ENCODE results near the gene OXNAD1.

The OXNAD1 gene

DNA sequence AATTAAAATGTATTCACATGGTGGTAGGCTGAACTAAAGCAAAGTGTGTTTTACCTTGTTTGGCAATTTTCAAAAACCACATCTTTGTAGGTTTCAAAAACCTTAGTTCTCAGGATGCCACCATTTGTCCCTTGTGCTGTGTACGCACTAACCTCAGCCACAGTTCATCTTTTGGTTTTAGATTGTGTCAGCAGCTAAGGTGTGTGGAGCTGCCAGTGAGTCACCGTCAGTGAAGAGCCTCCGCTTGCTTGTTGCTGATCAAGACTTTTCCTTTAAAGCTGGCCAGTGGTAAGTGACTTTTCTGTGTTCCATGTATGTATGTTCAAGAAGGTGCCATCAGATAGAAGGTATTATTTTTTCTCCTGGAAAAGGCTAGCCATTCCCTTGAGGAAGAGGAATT is 21.1 kb downstream of the OXNAD1 start:
- TF ChIP-seq, protein P1, sequence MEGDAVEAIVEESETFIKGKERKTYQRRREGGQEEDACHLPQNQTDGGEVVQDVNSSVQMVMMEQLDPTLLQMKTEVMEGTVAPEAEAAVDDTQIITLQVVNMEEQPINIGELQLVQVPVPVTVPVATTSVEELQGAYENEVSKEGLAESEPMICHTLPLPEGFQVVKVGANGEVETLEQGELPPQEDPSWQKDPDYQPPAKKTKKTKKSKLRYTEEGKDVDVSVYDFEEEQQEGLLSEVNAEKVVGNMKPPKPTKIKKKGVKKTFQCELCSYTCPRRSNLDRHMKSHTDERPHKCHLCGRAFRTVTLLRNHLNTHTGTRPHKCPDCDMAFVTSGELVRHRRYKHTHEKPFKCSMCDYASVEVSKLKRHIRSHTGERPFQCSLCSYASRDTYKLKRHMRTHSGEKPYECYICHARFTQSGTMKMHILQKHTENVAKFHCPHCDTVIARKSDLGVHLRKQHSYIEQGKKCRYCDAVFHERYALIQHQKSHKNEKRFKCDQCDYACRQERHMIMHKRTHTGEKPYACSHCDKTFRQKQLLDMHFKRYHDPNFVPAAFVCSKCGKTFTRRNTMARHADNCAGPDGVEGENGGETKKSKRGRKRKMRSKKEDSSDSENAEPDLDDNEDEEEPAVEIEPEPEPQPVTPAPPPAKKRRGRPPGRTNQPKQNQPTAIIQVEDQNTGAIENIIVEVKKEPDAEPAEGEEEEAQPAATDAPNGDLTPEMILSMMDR (IDR thresholded peaks at IDR 0.05; ENCODE audit: low read depth, low read length), result no peak
- H3K4me3 ChIP-seq (ENCODE audit: low read depth, low read length), result no peak overlapping the region

DNA sequence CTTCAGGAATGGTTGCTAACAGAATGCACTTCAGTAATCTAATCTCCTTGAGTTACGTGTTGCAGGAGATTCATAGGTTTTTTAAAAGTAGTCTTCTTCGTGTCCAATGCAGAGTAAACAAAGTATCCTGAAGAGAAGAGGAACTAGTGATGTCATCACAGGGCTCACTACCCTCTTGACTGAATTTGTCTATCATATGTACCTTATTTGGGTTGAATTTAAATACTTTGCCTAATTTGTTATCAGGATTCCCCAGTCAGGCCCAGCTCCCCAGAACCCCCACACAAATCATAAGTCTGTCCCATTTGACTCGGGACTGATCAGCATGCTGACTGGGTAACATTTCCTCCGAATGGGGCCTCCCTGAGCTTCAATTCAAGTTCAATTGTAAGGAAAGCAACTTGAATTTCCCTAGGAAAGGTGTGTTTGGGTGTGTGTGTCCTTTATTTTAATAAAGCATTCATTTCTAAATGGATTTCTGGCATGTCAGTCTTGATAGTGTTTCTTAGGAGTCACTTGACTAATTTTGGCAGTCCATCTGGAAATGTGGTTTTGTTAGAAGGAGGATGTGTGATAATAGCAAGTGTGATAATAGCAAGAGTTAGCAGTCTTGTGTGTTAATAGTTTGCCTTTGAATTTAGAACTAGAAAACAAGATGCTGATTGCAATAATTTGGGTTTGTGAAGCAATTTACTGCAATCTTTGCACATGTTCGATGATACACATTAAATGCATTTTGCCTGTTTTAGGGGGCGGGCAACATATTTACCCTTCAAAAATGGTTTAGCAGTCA is 21.9 kb downstream of the OXNAD1 start:
- no peak overlapping the region for H3K4me3 ChIP-seq (ENCODE audit: low read depth, low read length)

DNA sequence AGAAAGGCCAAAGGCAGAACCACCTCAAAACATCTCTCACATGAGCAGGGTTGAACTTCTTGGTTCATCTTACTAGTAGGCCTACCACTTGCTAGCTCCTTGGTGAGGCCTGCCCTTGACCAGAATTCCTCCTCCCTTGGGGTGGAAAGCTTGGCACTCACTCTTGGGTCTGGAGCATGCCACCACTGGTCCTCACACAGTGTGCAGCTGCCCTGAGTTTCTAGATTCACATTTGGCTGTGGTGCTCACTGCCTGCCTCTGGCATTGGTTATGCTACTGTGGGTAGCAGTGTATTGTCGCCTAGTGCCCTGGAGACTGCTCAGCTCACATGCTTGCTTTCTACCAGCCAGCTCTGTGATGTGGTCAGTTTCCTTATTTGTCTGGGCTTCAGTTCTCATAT is 23.7 kb downstream of the OXNAD1 start:
- TF ChIP-seq, protein P1 (IDR thresholded peaks at IDR 0.05; ENCODE audit: low read depth, low read length), result no peak
- H3K4me3 ChIP-seq (ENCODE audit: low read depth, low read length), result no peak overlapping the region

More for the DNA sequence above, 21.9 kb downstream of the OXNAD1 start:
- TF ChIP-seq, protein P1 (IDR thresholded peaks at IDR 0.05; ENCODE audit: low read depth, low read length), result no peak

DNA sequence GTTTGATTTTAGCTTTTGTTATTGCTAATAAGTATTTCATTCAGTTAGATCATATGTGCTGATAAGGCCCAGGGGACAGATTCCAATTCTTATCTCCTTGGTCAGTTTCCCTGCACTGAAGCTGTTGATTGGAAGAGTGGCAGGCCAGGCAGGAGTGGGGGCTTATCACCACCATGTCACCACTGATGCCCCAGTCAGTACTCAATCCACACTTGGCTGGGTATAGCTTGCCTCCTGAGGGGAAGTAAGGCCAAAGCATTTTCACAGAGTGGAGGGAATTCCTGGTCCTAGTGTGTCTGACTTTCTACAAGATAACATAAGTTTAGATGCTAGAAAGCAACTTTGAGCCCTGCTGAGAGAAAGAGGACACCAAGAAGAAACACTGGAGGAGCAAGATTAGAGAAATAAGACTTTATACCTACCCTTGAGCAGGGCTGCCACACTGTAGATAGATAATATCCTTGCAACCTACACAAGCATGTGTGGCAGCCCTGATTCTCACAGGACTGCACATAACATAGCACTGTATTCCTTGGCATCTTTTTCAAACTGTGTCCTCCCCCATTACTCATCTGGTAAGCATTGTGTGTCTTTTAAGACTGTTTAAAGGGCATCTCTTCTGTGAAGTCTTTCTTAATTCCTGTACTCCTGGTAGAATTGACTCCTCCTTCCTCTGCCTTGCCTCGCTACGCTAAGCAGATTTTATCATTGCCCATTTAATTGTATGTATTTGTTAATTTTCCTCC is 24.3 kb downstream of the OXNAD1 start:
- no peak overlapping the region for H3K4me3 ChIP-seq (ENCODE audit: low read depth, low read length)
- TF ChIP-seq, protein P1 (IDR thresholded peaks at IDR 0.05; ENCODE audit: low read depth, low read length), result no peak

DNA sequence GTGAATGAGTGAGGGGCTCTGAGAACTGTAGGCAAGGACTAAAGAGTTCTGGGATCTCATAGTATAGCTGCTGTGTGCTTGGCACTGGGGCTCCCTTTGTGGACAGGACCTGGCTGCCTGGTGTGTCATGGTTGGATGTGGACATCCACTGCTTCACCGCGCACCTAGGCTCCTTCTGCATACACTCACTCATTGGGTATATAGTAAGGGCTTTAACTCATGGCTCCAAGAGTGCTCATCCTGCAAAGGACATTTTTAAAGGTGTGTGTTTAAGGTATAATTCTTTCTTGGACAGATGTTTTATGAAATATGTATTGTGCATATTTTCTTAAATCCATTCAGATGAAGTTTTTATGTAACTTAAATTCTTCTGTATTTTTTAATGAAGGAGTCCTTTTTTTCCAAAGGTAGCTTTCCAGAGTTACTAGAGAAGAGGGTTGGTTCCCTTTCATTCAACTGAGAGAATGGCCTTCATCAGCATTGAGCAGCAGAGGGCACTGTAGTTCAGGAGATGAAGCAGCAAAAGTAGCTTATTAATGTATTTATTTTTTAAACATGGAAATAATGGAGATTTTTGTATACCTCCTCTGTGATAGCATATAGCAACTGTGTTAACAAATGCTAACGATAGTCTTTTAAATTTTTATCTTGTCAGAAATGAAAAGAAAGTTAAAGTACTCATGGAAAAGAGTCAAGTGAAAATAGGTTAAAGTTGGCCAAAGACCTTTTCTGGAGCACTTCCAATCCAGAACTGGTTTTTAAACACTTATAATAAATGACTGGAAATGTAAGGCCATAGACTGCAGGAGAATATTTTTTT is 25.2 kb downstream of the OXNAD1 start:
- H3K4me3 ChIP-seq (ENCODE audit: low read depth, low read length), result no peak overlapping the region
- TF ChIP-seq, protein P1 (IDR thresholded peaks at IDR 0.05; ENCODE audit: low read depth, low read length), result peak; percentile 67

DNA sequence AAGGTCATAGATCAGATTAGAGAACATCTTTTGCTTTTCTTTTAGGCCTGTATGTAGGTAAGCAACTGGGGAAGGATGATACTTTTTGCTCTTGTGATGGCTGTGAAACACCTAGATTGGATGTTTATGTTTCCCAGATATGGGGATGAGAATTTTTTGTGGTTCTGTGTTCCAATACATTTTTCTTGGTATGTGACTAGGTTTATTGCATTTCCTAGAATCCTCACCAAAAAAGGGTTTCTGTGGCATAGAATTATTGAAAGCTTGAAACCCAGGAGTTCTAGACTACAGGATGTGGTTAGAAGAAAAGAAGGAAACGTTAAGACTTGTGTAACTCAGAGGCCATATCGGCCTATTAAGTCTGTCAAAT is 25.8 kb downstream of the OXNAD1 start:
- TF ChIP-seq, protein P1 (IDR thresholded peaks at IDR 0.05; ENCODE audit: low read depth, low read length), result no peak

More for the DNA sequence above, 25.8 kb downstream of the OXNAD1 start:
- no peak overlapping the region for H3K4me3 ChIP-seq (ENCODE audit: low read depth, low read length)
